Liver (tissue), 9 donors: ENCODE data around the gene CSTPP1. TPM values are rescaled to one million over a fixed set of nuclear protein-coding genes. Genes with fewer than 3 reads are reported as not detected.

Source experiments
- DNase-seq: peaks from one replicate; pipeline ENCODE4 v3.0.0-alpha.2; 2017; ENCODE audit warnings: low spot score
- H3K27ac ChIP-seq, 2 donors: one replicate each; pipeline ENCODE4 v1.7.0; 2013; ENCODE audit warnings: inconsistent platforms in 2 of 2, low read length in 2 of 2, control low read depth in 1 of 2, low read depth in 1 of 2, mild to moderate bottlenecking in 1 of 2
- H3K27me3 ChIP-seq, 4 donors: one replicate each; pipeline versions ENCODE4 v1.6.1 to v1.7.0; 2013; ENCODE audit warnings: low read length in 3 of 4, inconsistent platforms in 1 of 4, mild to moderate bottlenecking in 1 of 4, moderate library complexity in 1 of 4; ENCODE audit not compliant: control insufficient read depth in 4 of 4, insufficient read depth in 4 of 4
- H3K36me3 ChIP-seq, 4 donors: one replicate each; pipeline versions ENCODE4 v1.6.1 to v1.7.0; 2013; ENCODE audit warnings: low read length in 3 of 4, mild to moderate bottlenecking in 3 of 4, low read depth in 1 of 4, moderate library complexity in 1 of 4; ENCODE audit not compliant: control insufficient read depth in 4 of 4, insufficient read depth in 3 of 4
- H3K4me1 ChIP-seq, 4 donors: one replicate each; pipeline versions ENCODE4 v1.6.1 to v1.7.0; 2013; ENCODE audit warnings: low read length in 3 of 4, mild to moderate bottlenecking in 3 of 4, moderate library complexity in 1 of 4; ENCODE audit not compliant: control insufficient read depth in 4 of 4, insufficient read depth in 4 of 4
- H3K4me3 ChIP-seq, 3 donors: one replicate each; pipeline versions ENCODE4 v1.6.1 to v1.7.0; 2013; ENCODE audit warnings: low read length in 3 of 3, control low read depth in 1 of 3, low read depth in 1 of 3, mild to moderate bottlenecking in 1 of 3
- H3K9ac ChIP-seq, 2 donors: one replicate each; pipeline ENCODE4 v1.7.0; 2013; ENCODE audit warnings: low read length in 2 of 2, mild to moderate bottlenecking in 2 of 2, moderate library complexity in 2 of 2, control low read depth in 1 of 2, low read depth in 1 of 2
- H3K9me3 ChIP-seq, 4 donors: one replicate each; pipeline versions ENCODE4 v1.6.1 to v1.7.0; 2013; ENCODE audit warnings: low read length in 3 of 4; ENCODE audit not compliant: control insufficient read depth in 4 of 4
- CTCF ChIP-seq: fragments of 150-350 bp; IDR thresholded peaks from 2 replicates; pipeline ENCODE4 v1.5.1; 2017; ENCODE audit warnings: improper control_type of control experiment, low read depth, low read length; ENCODE audit not compliant: missing input control
- EGR1 ChIP-seq, 2 donors: IDR thresholded peaks; 2 replicates each; pipeline ENCODE4 v1.6.1; 2016 to 2018; ENCODE audit warnings: antibody characterized with exemption in 2 of 2, low read depth in 2 of 2
- FOXA1 ChIP-seq: IDR thresholded peaks from 2 replicates; pipeline ENCODE4 v1.6.1; 2016; ENCODE audit warnings: antibody characterized with exemption
- GABPA ChIP-seq, 2 donors: IDR thresholded peaks in 1 of 2; conservative IDR thresholded peaks in 1 of 2; 2 replicates each; pipeline ENCODE4 v1.6.1; 2016; ENCODE audit warnings: antibody characterized with exemption in 2 of 2, mild to moderate bottlenecking in 1 of 2, moderate library complexity in 1 of 2
- HNF4A ChIP-seq, 2 donors: conservative IDR thresholded peaks; 2 replicates each; pipeline ENCODE4 v1.6.1; 2016; ENCODE audit warnings: antibody characterized with exemption in 2 of 2, mild to moderate bottlenecking in 2 of 2
- HNF4G ChIP-seq: IDR thresholded peaks from 2 replicates; pipeline ENCODE4 v1.6.1; 2016; ENCODE audit warnings: antibody characterized with exemption
- RXRA ChIP-seq, 2 donors: IDR thresholded peaks; 2 replicates each; pipeline ENCODE4 v1.6.1; 2017 to 2018; ENCODE audit warnings: antibody characterized with exemption in 2 of 2, mild to moderate bottlenecking in 1 of 2
- SP1 ChIP-seq: IDR thresholded peaks from 2 replicates; pipeline ENCODE4 v1.6.1; 2018; ENCODE audit warnings: antibody characterized with exemption, mild to moderate bottlenecking
- TAF1 ChIP-seq: conservative IDR thresholded peaks from 2 replicates; pipeline ENCODE4 v1.6.1; 2016; ENCODE audit warnings: antibody characterized with exemption, mild to moderate bottlenecking
- YY1 ChIP-seq: IDR thresholded peaks from 2 replicates; pipeline ENCODE4 v1.6.1; 2016; ENCODE audit warnings: antibody characterized with exemption, mild to moderate bottlenecking
- WGBS: extraction: QIAGEN DNeasy Blood & Tissue Kit; methylation state at CpG from one replicate; pipeline ENCODE4 v1.1.7; 2013; 5-methylcytosine and 5-hydroxymethylcytosine counted together
- polyA plus RNA-seq, 2 donors: library from polyadenylated mRNA; stranded (reverse) in 1 of 2; unstranded in 1 of 2; fragments of 200-250 nt in 1 of 2; fragments of >200 nt in 1 of 2; fragmentation: Nextera tagmentation in 1 of 2; extraction: Ambion mirVana in 1 of 2; gene quantifications; one replicate each; pipeline versions ENCODE4 v1.2.1 to v1.2.3, GENCODE V29; 2013 to 2015
- total RNA-seq, 2 donors: library from RNA; depleted of rRNA; stranded (reverse); fragments of >200 nt; gene quantifications; one replicate each; pipeline ENCODE4 v1.2.3, GENCODE V29; 2014
- TF ChIP-seq, protein P1 (sequence below): IDR thresholded peaks from 2 replicates; pipeline ENCODE4 v1.6.1; 2016; ENCODE audit warnings: antibody characterized with exemption, mild to moderate bottlenecking
- donor health status: healthy.
- donor health status: healthy.
- donor health status: healthy.
- donor health status: healthy.
- donor health status: healthy.

CSTPP1 gene
- total and polyA plus RNA-seq, 4 donors: 5.4 to 6.6 (median 5.7) TPM

- TF ChIP-seq YY1 (no peak), HNF4A (conservative IDR thresholded peaks at IDR 0.05) (no peak), SP1 (no peak), CTCF (no peak), HNF4G (no peak)
- TF ChIP-seq, protein P1, sequence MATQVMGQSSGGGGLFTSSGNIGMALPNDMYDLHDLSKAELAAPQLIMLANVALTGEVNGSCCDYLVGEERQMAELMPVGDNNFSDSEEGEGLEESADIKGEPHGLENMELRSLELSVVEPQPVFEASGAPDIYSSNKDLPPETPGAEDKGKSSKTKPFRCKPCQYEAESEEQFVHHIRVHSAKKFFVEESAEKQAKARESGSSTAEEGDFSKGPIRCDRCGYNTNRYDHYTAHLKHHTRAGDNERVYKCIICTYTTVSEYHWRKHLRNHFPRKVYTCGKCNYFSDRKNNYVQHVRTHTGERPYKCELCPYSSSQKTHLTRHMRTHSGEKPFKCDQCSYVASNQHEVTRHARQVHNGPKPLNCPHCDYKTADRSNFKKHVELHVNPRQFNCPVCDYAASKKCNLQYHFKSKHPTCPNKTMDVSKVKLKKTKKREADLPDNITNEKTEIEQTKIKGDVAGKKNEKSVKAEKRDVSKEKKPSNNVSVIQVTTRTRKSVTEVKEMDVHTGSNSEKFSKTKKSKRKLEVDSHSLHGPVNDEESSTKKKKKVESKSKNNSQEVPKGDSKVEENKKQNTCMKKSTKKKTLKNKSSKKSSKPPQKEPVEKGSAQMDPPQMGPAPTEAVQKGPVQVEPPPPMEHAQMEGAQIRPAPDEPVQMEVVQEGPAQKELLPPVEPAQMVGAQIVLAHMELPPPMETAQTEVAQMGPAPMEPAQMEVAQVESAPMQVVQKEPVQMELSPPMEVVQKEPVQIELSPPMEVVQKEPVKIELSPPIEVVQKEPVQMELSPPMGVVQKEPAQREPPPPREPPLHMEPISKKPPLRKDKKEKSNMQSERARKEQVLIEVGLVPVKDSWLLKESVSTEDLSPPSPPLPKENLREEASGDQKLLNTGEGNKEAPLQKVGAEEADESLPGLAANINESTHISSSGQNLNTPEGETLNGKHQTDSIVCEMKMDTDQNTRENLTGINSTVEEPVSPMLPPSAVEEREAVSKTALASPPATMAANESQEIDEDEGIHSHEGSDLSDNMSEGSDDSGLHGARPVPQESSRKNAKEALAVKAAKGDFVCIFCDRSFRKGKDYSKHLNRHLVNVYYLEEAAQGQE: no peak
- H3K9ac ChIP-seq: no peak overlapping the region
- H3K4me3 ChIP-seq: no peak overlapping the region
- no peaks in the 10 kb centered on the region for H3K27me3 ChIP-seq
- H3K27ac ChIP-seq: no peak overlapping the region
- H3K9me3 ChIP-seq: no peaks in the 10 kb centered on the region
- no peak for DNase-seq
- peaks cover 0 to 5% (median 0%) of the 10 kb centered on the region in 4 donors for H3K4me1 ChIP-seq
- H3K36me3 ChIP-seq: peaks cover 26 to 54% (median 45%) of the 10 kb centered on the region in 4 donors
- WGBS: 81% methylated on average over 4 of the region's 4 CpGs
These were observed 227.8 kb downstream of the CSTPP1 start for GRCh38 chr11:47164321-47164720.

- H3K4me3 ChIP-seq: no peak overlapping the region
- peaks cover 0 to 5% (median 2%) of the 10 kb centered on the region in 4 donors for H3K4me1 ChIP-seq
- peaks cover 27 to 59% (median 45%) of the 10 kb centered on the region in 4 donors for H3K36me3 ChIP-seq
- TF ChIP-seq TAF1 (no peak), FOXA1 (no peak)
- DNase-seq: no peak
- 96% methylated on average over 16 of the region's 16 CpGs for WGBS
- H3K9ac ChIP-seq: no peak overlapping the region
- no peaks in the 10 kb centered on the region for H3K27me3 ChIP-seq
- no peaks in the 10 kb centered on the region for H3K9me3 ChIP-seq
- H3K27ac ChIP-seq: no peak overlapping the region
These were observed 228.8 kb downstream of the CSTPP1 start for GRCh38 chr11:47165253-47165840.

DNA sequence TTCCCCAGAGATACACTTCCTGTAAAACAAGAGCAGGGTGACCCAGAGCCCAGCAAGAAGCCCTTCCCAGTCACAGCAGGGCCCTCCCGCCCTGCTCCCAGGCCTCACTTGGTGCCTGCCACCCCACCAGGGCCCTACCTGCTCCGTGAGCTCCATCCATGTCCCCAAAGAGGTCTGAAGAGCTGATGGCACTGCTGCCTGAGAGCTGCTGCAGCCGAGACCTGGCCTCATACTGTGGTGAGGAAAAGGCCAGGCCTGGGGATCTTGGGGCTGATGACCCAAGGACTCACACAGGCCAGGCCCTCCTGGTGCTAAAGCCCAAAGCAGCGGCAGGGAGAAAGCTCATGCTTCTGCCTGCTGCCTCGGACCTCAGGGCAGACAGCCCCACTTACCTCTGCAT lies 229.8 kb downstream of the CSTPP1 start:
- DNase-seq: no peak
- TF ChIP-seq RXRA (IDR thresholded peaks at IDR 0.05) (no peak), TAF1 (no peak), GABPA (IDR thresholded peaks at IDR 0.05 in 1 of 2, conservative IDR thresholded peaks at IDR 0.05 in 1 of 2) (no peak), HNF4A (conservative IDR thresholded peaks at IDR 0.05) (no peak), EGR1 (IDR thresholded peaks at IDR 0.05; ENCODE audit: low read depth in 2 of 2) (no peak)
- H3K27me3 ChIP-seq: no peaks in the 10 kb centered on the region
- H3K9ac ChIP-seq: no peak overlapping the region
- WGBS: 94% methylated on average over 5 of the region's 5 CpGs
- peaks cover 28 to 66% (median 51%) of the 10 kb centered on the region in 4 donors for H3K36me3 ChIP-seq
- peaks cover 0 to 5% (median 2%) of the 10 kb centered on the region in 4 donors for H3K4me1 ChIP-seq
- H3K9me3 ChIP-seq: no peaks in the 10 kb centered on the region
- H3K27ac ChIP-seq: no peak overlapping the region
- no peak overlapping the region for H3K4me3 ChIP-seq
